Measurements from ENCODE around the gene RNF14. TPM values are rescaled to one million over a fixed set of nuclear protein-coding genes. Genes with fewer than 3 reads are reported as not detected.
A peak's percentile ranks its signal among the peaks of the same experiment; 100 is the strongest.

Gene RNF14, protein sequence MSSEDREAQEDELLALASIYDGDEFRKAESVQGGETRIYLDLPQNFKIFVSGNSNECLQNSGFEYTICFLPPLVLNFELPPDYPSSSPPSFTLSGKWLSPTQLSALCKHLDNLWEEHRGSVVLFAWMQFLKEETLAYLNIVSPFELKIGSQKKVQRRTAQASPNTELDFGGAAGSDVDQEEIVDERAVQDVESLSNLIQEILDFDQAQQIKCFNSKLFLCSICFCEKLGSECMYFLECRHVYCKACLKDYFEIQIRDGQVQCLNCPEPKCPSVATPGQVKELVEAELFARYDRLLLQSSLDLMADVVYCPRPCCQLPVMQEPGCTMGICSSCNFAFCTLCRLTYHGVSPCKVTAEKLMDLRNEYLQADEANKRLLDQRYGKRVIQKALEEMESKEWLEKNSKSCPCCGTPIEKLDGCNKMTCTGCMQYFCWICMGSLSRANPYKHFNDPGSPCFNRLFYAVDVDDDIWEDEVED
- 18.1 and 19.0 TPM in 2 replicates for total RNA-seq (2014; rRNA removed; shearing (Covaris generic))
- 4.5 and 8.9 TPM in 2 replicates for polyA plus RNA-seq (2016; fragmentation: Nextera tagmentation; extraction: Ambion mirVana)
- long read RNA-seq, full-length matches to known transcripts, result 2 of 8 reads
- long read RNA-seq, partial matches to known transcripts, result 0 of 8 reads
- long read RNA-seq, other reads (novel, unspliced or antisense), result 6 of 8 reads

GRCh38 chr5:141968914-141969608 is at the start of gene RNF14:
RNF14 (plus strand) TSS chr5:141969105; CDS start chr5:141973589, 4,484 bp downstream.
- Histone ChIP-seq H3K79me2 (replicated peaks; ENCODE audit: insufficient read depth) (no peaks in the 10 kb centered on the region; the same call in 1 of the 2 replicates), H2AFZ (peak within 1 kb of the TSS; percentile 98), H3K4me2 (peak within 1 kb of the TSS; percentile 80), H3K4me1 (ENCODE audit: insufficient read depth) (peaks cover 16% of the 10 kb centered on the region), H4K20me1 (replicated peaks; ENCODE audit: insufficient read depth) (no peaks in the 10 kb centered on the region), H3K27ac (ENCODE audit: low read depth) (peak within 1 kb of the TSS; percentile 86), H3K4me3 (peak within 1 kb of the TSS; percentile 61), H3K27me3 (ENCODE audit: insufficient read depth) (no peaks in the 10 kb centered on the region), H3F3A (replicated peaks; ENCODE audit: low read depth) (peaks cover 13% of the 10 kb centered on the region), H3K36me3 (ENCODE audit: insufficient read depth) (0 out of 2 replicates have a peak, but pooled peaks cover 4% of the 10 kb centered on the region), H3K9me2 (ENCODE audit: insufficient read depth) (no peaks in the 10 kb centered on the region)
- Mint-ChIP-seq H3K4me3 (peak within 1 kb of the TSS; percentile 85), H3K27me3 (ENCODE audit: insufficient read depth, low read depth, poor library complexity) (peaks cover 8% of the 10 kb centered on the region), H3K9me3 (no peaks in the 10 kb centered on the region), H3K4me1 (peaks cover 19% of the 10 kb centered on the region; the same call in 2 of the 3 replicates), H3K27ac (peak within 1 kb of the TSS; percentile 87), H3K36me3 (ENCODE audit: low read depth) (peaks cover 9% of the 10 kb centered on the region)
- TF ChIP-seq CTCF (conservative IDR thresholded peaks at IDR 0.05; ENCODE audit: low read depth in 2 of 2) (peak; percentile 64 to 84), REST (IDR thresholded peaks at IDR 0.05; ENCODE audit: unreplicated experiment) (no peak), POLR2AphosphoS5 (IDR thresholded peaks at IDR 0.05; ENCODE audit: low read depth) (peak; percentile 92), ETS1 (IDR thresholded peaks at IDR 0.05) (peak; percentile 25; the same call in 1 of the 2 replicates)
- peak; percentile 98 for DNase-seq (ENCODE audit: low spot score)
- ATAC-seq, result peak; percentile 96
